HG03039 (cell line): ENCODE data around the gene VEZF1.
A peak's percentile ranks its signal among the peaks of the same experiment; 100 is the strongest.

Source experiments
- ATAC-seq: cut with Tn5 transposase; IDR thresholded peaks from one replicate; pipeline ENCODE4 v1.9.1; 2021; ENCODE audit warnings: mild to moderate bottlenecking, moderate library complexity; ENCODE audit not compliant: unreplicated experiment

Gene VEZF1

GRCh38 chr17:57987581-57988300 lies at the start of gene VEZF1:
Gene VEZF1, minus strand, starts transcription at chr17:57988254. Its CDS starts 143 bp downstream, at chr17:57988111.
- peak; percentile 55 for ATAC-seq

DNA sequence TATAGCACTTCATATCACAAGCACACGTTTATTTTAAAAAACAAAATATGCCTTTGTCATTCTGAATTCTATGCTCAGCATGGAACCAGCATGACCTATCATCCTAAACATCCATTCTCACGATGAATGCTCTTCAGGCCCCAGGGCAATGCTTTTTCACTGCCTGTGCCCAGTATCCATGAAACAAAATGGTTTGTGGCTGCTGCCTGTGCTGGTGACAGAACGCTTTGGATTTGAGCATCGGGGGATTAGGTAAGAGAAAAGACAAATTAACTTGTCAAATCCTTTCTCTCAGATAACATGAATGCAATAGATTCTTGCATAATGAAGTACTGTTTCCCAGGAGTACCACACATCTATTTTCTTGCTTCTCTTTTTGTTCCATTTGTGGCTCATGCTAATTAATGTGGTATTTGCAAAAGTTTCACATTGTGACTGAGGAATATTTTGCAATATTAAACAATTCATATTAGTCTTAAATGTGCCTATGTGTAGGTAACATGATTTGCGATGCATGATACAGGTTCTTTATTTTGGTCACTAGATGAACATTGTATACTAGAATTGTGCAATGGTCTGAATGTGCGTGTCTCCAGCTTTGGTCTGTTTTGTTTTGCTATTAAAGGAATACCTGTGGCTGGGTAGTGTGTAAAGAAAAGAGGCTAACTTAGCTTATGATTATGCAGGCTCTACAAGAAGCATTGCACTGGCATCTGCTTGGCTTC lies 44.8 kb upstream of the VEZF1 start:
- no peak for ATAC-seq

DNA sequence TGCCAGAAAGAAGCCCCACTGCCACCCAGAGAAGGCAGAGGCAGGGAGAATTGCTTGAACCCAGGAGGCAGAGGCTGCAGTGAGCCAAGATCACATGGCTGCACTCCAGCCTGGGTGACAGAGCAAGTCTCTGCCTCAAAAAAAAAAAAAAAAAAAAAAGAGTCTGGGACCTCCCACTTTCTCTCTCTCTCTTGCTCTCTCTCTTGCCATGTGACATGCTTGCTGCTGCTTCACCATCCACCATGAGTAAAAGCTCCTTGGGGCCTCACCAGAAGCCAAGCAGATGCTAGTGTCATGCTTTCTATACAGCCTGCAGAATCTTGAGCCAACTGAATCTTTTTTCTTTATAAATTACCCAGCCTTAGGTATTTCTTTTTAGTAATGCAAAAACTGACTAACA lies 40.5 kb upstream of the VEZF1 start:
- ATAC-seq, result no peak

- ATAC-seq, result no peak
Observed at GRCh38 chr17:58020401-58020800, 32.3 kb upstream of the VEZF1 start.

DNA sequence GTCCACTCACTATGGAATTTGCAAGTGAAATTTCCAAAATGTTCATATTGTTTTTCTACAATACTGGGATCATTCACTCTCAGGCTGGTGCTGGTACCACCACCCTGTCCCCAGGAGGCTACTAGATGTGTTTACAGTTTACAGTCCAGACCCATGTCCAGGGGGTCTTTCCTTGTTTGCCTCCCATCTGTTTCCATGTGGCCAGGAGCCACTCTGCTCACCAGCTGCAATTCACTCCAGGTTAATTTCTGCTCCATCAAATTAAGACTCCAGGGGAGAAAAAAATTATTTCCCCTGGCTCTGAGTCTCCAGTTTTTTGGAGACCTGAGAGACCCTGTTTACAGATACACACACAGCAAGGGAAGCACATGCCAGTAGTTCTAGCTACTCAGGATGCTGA lies 31.5 kb upstream of the VEZF1 start:
- no peak for ATAC-seq

- no peak for ATAC-seq
Observed at GRCh38 chr17:58019039-58019438, 31.0 kb upstream of the VEZF1 start.

- ATAC-seq, result no peak
Observed at GRCh38 chr17:58010067-58010799, 22.2 kb upstream of the VEZF1 start.

- peak; percentile 29 for ATAC-seq
Observed at GRCh38 chr17:58007781-58008706, 20.0 kb upstream of the VEZF1 start.

- ATAC-seq, result peak; percentile 72
Observed at GRCh38 chr17:58006924-58007780, 19.1 kb upstream of the VEZF1 start, which contains the start of gene SRSF1. Gene SRSF1, minus strand, starts transcription at chr17:58007246. Its CDS starts 109 bp downstream, at chr17:58007137.

- ATAC-seq, result no peak
Observed at GRCh38 chr17:58006560-58006923, 18.5 kb upstream of the VEZF1 start.

GRCh38 chr17:58005728-58006559 lies 17.9 kb upstream of the VEZF1 start:
- ATAC-seq, result no peak

GRCh38 chr17:58005031-58005727 lies 17.1 kb upstream of the VEZF1 start:
- ATAC-seq, result no peak

DNA sequence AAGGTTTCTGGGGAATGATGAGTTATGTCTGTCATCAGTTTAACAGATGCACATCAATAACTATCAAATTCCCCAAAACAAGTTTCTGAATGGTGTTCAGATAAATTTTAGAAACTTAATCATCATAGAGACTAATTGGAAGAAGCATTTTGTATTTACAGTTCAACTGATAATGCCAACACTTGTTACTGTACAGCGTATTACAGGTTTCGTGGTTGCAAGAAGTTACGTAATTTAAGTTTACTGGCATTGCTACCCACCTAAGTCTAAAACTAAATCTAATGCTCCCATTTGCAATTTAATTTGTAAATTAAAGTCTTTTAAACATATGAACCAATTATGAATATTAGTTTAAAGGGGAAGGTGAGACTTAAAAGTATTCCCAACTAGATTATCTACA lies 16.0 kb upstream of the VEZF1 start:
- no peak for ATAC-seq

DNA sequence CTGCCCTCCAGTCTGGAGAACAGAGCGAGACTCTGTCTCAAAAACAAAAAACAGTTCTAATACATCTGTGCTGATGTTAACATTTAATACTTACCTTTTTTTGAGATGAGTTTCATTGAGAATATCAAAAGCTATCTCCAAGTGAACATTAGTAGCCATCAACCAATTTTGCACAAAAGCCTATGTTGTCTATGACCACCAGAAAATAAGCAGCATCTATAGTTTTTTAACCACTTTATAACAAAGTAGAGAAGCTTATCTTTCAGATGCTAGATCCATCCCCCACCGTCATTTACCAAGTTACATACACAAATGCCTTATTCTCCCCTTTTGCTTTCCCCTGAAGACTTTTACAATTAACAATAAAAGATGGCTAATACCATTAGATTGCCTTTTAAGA lies 14.9 kb upstream of the VEZF1 start:
- ATAC-seq, result no peak

- no peak for ATAC-seq
Observed at GRCh38 chr17:58002154-58002948, 14.3 kb upstream of the VEZF1 start.

DNA sequence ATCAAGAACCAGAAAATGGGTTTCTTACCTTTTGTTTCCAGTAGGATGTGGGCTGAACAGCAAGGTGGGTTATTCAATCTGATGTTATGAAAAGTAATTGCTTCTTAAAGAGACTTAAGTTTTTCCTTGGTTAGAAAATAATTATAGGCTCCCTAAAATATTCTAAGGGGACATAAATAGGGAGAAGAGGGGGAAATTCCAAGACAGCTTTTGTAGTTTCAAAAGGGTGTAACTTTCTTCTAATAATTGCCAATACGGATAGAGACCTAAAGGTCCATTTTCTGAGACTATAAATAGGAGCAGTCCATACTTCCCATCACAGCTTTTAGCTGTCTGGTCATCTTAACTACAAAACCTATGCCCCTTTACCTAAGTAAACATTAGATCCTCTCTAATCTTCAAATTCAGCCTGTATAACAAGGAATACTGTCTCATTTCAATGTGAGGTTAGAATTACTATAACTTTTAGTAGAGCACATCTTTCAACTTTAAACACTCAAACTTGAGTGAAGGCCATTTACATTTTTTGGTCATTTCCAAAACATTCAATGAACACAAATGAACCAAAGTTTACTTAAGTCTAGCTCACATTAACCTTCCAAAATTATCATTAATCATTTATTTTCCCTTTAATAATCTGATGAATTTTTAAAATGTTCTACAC lies 13.5 kb upstream of the VEZF1 start:
- no peak for ATAC-seq

- no peak for ATAC-seq
Observed at GRCh38 chr17:57999496-58000017, 11.5 kb upstream of the VEZF1 start.
